Epithelial cell of proximal tubule (primary cell): ENCODE measurements around the gene NR3C1. TPM values are rescaled to one million over a fixed set of nuclear protein-coding genes. Genes with fewer than 3 reads are reported as not detected.

ENCODE experiments used
- DNase-seq: peaks from one replicate; pipeline ENCODE4 v3.0.0-alpha.2; 2011; ENCODE audit warnings: low read depth
- H3K4me3 ChIP-seq: 2 replicates; pipeline ENCODE4 v1.5.1; 2011; ENCODE audit warnings: low read depth, mild to moderate bottlenecking, low read length
- CTCF ChIP-seq: conservative IDR thresholded peaks from 2 replicates; pipeline ENCODE4 v1.5.1; 2012; ENCODE audit warnings: low read depth, mild to moderate bottlenecking, low read length
- total RNA-seq: library from RNA; depleted of rRNA; stranded (reverse); fragments of >200 nt; gene quantifications from 2 replicates; pipeline ENCODE4 v1.2.3, GENCODE V29; 2015

NR3C1 gene
- total RNA-seq, 1 donor from 2014 or later, result 14.6 TPM

DNA sequence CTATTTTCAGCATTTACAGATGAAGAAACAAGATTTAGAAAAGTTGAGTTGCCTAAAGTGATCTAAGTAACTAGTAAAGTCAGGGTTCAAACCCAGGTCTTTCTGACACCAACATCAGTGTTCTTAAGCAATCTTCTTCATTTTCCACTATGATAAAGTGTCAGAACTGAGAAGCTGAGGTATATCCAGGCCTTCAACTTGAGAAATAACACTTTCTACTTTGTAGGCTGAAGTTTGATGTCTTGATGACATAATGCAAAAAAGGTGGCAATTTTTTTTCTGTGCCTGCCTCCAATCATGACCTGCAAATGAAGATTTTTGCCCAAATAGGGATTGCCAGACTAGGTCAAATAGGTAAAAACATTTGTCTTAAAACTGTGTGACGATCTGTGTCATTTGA lies 81.3 kb downstream of the NR3C1 start:
- no peak for DNase-seq
- no peak for TF ChIP-seq CTCF
- no peak overlapping the region for H3K4me3 ChIP-seq

DNA sequence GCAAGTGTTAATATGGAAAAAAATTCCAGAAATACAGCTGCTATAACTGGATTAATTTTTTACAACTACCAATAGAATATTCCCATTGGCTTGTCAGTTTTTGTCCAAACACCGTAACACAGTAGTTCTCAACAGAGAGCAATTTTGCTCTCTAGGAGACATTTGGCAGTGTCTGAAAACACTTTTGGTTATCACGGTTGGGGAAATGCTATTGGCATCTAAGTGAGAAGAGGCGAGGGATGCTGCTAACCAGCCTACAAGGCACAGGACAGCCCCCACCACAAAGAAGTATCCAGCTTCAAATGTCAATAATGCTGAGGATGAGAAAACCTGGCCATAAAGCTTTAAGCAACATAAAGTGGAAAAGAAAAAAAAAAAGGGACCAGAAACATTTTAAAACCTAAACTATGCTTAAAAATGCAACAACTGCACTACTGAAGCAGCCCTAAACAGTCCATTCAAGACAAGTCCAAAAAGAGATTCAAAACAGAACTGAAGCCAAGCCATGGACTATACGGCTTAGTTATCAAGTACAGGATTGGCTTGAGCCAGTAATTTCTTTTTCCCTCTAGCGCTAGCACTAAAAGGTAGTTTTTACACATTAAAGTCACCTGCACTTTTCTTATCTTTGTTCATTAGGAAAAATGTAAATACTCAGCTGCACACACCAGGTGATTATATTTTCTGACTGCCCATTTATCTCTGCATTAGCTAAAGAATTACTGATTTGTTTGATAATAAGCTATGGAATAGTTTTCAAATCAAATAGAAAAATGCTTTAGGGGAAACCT lies 83.9 kb downstream of the NR3C1 start:
- TF ChIP-seq CTCF, result no peak
- H3K4me3 ChIP-seq, result no peak overlapping the region
- no peak for DNase-seq

- TF ChIP-seq CTCF, result no peak
- no peak for DNase-seq
- no peak overlapping the region for H3K4me3 ChIP-seq
Measured at GRCh38 chr5:143318833-143319232, 84.7 kb downstream of the NR3C1 start.

GRCh38 chr5:143318270-143318669 lies 85.2 kb downstream of the NR3C1 start:
- TF ChIP-seq CTCF, result no peak
- H3K4me3 ChIP-seq, result no peak overlapping the region
- no peak for DNase-seq

DNA sequence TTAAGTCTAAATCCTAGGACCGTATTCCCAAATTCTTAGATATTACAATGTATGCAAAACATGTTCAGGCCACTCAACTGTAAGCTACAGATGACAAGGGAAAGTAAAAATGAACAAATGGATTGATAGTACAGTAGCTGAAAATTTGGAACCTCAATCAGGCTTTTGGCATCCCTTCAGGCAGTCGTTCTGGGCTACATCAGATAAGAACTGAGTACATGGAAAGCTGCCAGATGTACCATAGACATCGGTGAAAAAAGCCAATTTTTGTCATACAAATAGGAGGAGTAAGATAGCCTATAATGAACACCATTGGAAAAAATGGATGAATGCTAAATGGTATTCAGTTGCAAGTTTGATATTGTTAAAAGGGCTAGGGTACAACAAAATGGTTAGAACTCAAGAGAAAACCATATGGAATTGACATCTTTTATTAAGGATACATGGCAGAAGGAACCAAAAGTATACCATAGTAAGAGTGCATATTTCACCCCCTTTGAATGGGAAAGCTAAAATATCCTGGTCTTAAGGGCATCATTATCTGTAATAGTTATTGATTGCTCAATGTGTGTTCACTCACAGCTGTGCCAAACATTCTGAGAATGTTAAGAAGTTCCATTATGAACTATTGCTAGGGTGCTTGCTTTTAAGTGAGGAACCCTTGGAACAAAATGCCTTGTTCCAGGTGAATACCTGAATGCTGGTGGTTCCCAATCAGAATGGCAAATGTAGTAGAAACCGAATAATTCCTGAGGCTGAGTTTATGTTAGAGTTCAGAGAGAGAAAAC lies 86.4 kb downstream of the NR3C1 start:
- no peak for DNase-seq
- no peak for TF ChIP-seq CTCF
- no peak overlapping the region for H3K4me3 ChIP-seq

DNA sequence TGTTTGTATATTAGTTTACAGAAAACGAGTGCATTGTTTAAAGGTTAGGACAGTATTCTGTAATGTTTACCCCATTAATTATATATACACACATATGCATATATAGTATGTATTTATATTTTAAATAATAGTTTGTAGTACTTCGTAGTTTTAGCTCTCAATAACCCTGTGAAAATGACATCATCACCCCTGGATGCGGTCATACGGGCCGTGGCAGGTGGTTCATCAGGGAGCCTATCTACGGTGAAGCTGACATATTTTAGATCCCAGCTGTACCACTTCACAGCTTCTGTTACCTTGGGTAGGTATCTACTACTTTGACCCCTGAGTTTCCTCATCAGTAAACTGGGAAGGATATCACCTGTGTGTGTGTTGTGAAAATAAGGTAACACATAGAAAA lies 87.1 kb downstream of the NR3C1 start:
- no peak overlapping the region for H3K4me3 ChIP-seq
- no peak for DNase-seq
- no peak for TF ChIP-seq CTCF
